NCI-H1436 treated with DMSO at 0.1 percent for 48 hours (cell line): ENCODE data around the gene ERI3.

Experiments
- DNase-seq: peaks from one replicate; lab custom pipeline; 2025; lab: John Stamatoyannopoulos, UW

Gene ERI3

GRCh38 chr1:44200336-44200735 is 154.7 kb downstream of the ERI3 start:
- DNase-seq, result no peak

- DNase-seq, result no peak
Observed at GRCh38 chr1:44174630-44175029, 180.4 kb downstream of the ERI3 start.
